CD4-positive, alpha-beta T cell treated with Interleukin-21 for 1 hour (primary cell): ENCODE measurements around the gene KIAA1586.
"Not testable (repeated sequence)": the region's sequence is repeated elsewhere in the genome, so short reads cannot be mapped to it uniquely, and the experiment has no call there.

ENCODE experiments used
- DNase-seq: peaks from one replicate; pipeline ENCODE4 v3.0.0-alpha.2; 2020

KIAA1586 gene

DNA sequence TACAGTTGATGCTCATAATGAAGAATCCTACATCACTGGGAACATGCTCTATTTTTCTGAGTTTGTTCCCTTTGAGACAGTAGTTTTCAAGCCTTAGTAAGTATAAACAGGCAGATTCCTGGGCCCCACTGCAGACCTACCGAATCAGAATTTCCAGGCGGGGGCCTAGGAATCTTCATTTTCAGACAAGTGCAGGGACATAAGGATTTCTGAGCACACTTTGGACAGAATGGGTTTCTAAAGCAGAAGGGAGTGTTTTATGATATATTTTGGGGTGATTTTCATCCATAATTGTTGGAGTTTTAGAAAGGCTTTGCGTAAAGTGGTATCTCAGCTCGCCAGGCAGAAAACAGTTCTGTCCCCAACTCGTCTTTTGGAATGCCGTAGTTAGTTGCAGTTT, 1.4 kb downstream of the KIAA1586 start:
- DNase-seq, result not testable (repeated sequence)

DNA sequence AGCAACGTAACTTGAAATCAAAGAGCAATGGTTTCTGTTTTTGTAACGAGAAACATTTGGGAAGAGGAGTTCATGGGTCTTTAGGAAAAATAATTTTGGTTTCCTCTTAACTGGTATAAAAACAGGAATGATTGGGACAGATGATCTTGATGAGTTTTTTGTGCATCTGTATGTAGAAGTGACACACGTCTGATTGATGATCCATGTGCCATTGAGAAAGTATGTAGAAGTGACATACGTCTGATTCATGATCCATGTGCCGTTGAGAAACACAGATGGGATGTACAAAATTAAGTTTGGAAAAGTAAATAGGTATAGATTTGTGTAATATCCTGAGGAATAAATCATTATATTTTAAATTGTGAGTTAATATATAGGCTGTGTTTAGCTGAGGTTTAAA, 2.1 kb downstream of the KIAA1586 start:
- no peak for DNase-seq

DNA sequence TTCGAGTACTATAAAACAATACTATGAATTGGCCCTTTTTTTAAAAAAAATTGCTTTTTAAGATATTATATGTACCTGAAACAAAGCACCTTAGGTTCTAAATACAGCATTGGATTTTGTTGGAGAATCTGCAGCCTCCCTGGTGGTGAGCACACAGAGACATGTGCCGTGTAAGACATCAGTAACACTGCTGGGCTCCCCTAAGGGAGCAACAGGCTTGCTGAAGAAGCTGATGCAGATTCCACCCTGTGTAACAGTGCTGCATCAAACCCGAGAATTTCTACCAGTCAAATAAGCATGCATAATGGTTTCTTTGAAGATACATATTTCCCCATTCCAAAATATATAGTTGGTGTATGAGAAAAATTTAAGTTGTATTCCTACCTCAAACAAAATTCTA, 17.4 kb downstream of the KIAA1586 start:
- no peak for DNase-seq

DNA sequence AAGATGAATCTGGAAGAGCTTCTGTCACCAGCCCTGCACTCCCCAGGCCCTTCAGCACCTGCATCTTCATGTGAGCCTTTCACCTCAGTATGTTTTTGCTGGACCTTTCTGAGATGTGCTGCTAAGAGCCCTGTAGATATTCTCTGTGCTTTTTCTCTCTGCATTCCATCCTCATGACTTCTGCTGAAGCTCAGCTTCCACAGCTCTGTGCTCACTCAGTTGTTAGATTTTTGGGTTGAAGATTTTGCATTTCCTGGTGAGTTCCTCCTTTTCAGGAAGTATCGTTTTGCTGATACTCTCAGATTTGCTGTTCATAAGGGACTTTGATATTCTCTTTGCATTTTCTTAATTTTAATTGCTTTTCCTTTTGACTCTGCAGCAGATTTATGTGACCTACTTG, 18.3 kb downstream of the KIAA1586 start:
- DNase-seq, result no peak

DNA sequence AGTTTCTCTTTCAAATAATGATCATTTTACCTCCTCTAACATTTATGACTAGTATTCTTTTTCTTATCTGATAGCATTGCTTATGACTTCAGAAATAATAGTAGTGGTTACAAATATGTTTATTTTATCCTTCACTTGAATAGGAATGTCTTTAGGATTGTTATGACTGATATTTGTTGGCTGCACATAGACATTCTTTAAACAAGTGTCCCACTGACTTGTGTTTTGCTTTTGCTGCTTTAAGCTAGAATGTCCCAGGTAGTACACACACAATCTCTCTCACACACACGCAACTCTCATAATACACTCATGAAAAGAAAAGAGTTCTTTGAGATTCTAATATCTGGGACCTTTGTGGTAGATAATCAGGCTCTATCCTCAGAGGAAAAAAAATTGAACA, 21.6 kb downstream of the KIAA1586 start:
- no peak for DNase-seq

DNA sequence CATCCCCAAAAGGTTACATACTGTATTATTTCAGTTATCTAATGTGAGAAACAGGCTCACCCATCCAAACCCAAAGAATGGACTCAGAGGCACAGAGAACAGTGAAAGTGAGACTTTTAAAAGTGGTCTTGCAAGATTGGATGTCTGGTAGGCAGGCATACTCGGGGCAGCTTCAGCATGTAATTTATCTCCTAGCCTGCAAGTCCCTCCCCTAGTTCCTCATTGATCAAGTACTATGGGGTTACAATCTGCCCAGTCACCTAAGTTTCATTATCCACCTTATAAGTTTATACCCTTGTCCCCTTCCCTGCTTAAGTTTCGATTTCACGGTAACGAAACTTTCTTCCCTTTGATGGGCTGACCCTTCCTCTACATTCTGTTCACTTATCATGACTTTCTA, 22.7 kb downstream of the KIAA1586 start:
- no peak for DNase-seq

DNA sequence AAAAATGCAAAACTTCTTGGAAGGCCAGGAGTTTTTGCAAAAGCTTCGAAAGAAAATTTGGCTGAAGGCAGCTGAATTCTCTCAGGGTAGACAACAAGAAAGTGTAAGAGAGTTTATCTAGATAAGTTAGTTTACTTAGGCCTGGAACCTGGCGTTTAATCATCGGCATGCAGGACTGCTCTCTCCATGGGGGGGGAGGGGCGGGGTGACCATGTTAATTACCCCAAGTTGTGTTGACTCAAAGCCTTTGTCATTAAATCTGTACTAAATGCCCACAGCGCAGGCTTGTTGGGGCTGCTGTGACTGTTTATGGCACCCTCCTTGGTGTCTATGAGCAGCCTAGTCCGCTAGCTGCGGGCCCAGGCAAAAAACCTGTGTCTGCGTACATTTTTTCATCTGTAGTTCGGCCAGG, 23.4 kb downstream of the KIAA1586 start:
- DNase-seq, result no peak

DNA sequence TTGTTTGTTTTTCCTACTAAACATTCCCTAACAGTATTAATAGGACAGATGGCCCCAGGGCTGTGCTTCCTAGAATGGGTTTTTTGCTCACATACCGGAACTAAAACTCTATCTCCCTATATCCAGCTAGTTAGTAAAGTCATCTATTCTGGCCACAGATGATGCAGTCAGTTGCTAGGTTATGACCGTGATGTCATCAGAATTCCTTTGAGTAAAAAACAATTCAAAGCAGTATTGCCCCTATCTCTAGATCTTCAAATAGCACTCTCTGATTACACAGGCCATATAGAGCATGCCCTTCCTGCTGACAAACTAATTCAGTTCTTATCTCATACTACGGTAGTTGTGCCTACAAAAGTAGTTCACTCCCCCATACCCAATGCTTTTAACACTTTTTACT, 25.6 kb downstream of the KIAA1586 start:
- no peak for DNase-seq

DNA sequence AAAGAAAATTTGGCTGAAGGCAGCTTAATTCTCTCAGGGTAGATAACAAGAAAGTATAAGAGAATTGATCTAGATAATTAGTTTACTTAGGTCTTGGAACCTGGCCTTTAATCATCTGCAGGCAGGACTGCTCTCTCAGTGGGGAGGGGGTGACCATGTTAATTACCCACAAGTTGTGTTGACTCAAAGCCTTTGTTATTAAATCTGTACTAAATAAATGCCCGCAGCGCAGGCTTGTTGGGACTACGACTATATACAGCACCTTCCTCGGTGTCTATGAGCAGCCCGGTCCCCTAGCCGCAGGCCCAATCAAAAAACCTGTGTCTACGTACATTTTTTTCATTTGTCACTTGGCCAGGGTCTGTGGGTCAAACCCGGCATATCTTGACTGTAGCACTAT, 27.9 kb downstream of the KIAA1586 start:
- no peak for DNase-seq

DNA sequence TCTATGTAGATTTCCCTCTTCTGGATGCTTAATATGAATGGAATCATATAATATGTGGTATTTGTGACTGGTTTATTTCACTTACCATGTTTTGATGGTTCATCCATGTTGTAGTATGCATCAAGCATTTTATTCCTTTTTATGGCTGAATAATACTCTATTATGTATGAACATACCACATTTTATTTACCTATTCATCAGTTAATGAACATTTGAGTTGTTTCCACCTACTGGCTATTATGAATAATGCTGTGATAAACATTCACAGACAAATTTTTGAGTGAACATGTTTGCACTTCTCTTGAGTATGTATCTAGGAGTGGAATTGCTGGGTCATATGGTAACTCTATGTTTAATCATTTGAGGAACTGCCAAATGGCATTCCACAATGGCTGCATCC, 28.6 kb downstream of the KIAA1586 start:
- no peak for DNase-seq

DNA sequence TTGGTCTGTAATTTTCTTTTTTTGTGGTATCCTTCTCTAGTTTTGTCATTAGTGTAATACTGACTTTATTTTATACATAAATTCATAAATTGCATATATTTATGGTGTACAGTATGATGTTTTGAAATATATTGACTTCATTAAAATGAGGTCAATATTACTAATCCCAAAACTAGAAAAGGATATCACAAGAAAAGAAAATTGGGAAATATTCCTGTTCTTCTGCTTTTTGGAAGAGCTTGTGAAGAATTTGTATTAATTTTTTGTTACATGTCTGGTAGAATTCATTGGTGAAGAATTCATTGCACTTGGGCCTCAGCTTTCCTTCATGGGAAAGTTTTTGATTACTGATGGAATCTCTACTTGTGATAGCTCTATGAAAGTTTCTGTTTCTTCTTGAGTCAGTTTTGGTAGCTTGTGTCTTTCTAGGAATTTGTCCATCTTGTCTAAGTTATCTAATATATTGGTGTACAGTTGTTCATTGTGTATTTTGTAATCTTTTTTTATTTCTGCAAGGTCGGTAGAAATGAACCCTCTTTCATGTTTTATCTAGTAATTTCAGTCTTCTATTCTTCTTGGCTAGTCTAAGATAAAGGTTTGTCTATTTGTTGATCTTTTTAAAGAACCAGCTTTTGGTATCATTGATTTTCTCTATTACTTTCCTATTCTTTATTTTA, 32.2 kb downstream of the KIAA1586 start:
- no peak for DNase-seq

DNA sequence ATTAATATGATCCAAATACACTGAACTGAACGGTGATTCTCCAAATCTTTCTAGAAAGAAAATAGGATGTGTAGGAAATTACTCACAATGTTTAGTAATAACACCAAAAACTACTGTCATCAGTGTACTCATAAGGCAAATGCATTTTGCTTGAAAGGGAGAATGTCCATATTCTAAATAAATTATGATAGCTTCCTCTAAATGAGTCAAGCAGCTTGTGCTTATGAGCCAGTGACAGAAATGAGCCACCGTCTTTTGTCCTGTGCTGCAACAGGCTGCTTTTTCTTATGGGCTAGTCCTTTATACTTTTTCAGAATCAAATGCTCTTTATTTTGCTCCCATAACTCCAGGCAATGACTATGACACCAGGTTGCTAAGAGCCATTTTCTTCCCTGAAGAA, 39.0 kb downstream of the KIAA1586 start:
- DNase-seq, result no peak

DNA sequence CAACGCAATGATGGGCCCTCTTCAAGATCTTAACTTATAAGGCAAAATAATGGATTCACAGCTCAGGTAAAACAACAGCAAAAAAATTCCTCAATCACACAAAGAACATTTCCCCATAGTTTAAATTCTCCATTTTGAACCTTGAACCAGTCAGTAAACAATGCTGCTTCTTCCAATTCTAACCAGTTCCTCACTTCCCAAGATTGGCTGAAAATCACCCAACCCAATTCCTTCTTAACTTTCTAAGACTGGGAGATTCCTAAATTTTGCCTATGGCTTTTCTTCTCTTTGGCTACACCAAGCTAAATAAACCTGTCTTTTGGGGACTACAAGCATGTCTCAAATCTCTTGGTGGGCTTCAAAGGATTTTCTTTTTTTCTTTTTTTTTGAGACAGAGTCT, 40.4 kb downstream of the KIAA1586 start:
- DNase-seq, result no peak

DNA sequence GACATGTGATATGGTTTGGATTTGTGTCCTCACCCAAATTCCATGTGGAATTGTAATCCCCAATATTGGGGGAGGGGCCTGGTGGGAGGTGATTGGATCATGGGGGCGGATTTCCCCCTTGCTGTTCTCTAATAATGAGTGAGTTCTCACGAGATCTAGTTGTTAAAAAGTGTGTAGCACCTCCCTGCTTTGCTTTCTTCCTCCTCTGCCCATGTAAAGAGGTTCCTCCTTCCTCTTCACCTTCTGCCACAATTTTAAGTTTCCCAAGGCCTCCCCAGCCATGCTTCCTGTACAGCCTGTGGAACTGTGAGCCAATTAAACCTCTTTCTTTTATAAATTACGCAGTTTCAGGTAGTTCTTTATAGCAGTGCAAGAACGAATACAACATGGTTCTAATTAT, 41.4 kb downstream of the KIAA1586 start:
- no peak for DNase-seq

DNA sequence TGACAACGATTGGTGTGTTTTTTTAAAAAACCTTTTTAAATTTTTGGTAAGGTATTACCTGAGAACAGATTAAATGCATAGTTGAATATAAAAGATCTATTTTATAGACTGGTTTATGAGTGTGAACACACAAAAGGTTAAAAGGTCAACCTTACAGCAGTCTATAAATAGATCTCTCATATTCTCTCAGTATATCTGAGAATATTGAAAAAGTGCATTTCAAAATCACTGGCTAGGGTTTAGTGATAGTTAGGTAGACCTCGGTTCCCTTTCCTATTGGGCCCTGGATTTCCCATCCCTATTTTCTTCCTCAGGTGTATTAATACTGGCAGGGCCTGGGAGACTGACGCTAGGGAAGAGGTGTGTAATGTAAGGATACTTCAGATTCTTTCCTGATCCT, 42.8 kb downstream of the KIAA1586 start:
- no peak for DNase-seq

DNA sequence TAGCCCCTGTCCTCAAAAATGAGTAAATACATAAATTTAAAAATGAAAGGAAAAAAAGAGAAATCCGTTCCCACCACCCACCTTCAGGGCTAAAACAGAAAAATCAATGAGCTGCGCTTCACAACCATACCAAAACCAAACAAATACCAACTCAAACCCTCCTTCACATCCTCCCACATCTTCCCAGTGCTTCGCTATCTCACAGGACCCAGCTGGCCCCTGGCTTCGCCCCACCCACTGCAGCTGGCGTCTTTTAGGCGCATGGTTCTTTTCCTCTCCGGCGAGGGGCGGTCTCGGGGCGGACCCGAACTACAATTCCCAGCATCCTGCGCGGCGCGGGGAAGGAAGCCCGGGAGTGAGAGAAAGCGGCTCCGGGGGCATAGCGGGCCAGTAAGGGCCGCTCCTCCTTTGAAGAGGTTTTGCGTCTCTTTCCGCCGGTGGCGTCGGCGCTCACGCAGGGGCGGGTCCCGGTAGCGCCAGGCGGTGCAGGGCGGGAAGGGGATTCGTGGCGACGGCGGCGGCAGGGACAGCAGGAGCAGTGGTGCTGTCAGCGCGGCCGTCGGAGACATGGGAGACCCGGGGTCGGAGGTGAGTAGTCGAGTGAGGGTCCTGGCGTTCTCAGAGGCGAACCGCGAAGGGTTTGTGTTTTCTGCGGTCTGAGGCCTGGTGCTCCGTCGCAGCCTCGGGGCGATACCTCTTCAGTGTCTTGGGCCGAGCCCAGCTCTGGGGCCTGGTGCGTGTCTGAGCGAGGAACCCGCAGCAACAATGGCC, 43.4 kb downstream of the KIAA1586 start, which contains the start of gene ZNF451:
Gene ZNF451, plus strand, starts transcription at position 502 of the 771 bp plus-strand sequence. Its CDS starts 66 bp downstream, at position 568.
- peak; percentile 97 for DNase-seq

DNA sequence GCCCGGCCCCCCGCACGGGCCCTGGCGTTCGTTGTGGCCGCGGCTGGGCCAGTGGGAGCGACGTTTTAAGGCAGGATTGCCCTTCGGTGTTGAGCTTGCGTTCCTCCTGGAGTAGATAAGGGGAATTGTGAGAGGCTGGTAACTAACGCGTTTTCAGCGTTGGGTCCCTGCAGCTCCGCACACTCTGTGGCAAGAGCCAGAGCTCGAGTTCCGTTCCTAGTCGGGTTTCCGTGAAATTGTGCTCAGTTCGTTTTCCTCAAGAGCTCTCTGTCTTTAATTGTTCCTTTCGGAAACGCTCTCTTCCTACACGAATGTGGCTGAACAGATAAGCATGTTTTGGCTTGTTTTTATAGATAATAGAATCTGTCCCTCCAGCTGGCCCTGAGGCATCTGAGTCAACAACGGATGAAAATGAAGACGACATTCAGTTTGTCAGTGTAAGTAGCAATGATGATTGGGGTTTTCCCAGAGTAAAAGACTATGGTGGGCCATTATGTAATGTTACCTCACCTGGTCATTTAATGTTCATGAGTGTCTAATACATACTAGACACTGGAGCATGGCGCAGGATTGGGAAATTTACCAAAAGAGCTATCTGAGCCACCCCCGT, 44.1 kb downstream of the KIAA1586 start:
- not testable (repeated sequence) for DNase-seq

DNA sequence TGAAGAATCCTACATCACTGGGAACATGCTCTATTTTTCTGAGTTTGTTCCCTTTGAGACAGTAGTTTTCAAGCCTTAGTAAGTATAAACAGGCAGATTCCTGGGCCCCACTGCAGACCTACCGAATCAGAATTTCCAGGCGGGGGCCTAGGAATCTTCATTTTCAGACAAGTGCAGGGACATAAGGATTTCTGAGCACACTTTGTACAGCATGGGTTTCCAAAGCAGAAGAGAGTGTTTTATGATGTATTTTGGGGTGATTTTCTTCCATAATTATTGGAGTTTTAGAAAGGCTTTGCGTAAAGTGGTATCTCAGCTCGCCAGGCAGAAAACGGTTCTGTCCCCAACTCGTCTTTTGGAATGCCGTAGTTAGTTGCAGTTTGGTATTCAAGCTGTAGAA, 44.9 kb downstream of the KIAA1586 start:
- not testable (repeated sequence) for DNase-seq

DNA sequence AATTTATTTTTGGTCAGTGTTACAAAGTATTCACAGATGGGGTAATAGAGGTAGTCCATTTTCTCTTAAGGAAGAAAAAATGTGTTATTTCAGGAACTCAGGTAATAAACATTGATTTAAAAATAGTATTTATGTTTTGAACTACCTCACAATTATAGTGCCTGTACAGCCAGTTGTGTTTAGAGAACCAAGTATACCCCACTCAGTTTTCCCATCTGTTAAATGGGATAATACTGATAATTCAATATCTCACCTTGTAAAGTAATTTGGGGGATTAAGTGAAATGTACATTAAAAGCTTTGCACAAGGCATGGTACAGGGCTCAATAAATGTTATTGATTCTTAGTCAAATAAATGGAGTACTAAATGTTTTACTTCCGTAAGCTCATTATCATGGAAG, 48.2 kb downstream of the KIAA1586 start:
- DNase-seq, result no peak

DNA sequence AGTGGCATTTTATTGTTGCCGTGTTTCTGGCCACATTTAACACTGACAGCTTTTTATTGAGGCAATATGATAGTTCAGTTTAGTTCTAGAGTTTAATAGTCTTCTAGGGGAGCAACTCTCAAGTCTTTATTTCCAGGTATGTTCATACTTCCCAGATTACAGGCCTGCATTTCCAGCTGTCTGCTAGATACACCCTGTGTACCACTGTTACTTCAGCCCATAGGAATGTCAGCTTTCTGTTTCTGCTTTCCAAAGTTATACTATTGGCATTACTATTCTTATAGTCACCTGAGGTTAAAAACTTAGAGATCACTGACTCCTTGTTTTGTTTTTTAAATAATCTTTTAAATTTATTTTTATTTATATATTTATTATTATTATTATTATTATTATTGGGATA, 51.1 kb downstream of the KIAA1586 start:
- no peak for DNase-seq

DNA sequence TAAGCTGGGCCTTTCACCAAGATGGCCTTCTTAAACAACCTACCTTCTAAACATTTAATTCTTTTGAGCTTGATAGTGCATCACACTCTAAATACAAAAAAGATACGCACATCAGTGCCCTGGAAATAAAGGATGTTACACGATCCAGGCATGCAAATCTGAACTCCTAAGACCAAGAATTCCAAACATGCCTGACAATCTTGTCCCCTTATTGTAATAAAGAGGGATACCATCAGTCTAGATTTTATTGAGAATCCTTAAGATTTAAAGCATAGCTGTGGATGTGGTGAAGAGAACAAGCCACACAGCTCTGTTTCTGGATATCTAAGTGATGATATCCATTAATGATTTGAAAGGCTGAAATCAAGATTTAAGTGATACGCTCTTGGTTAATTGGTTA, 56.5 kb downstream of the KIAA1586 start:
- no peak for DNase-seq

DNA sequence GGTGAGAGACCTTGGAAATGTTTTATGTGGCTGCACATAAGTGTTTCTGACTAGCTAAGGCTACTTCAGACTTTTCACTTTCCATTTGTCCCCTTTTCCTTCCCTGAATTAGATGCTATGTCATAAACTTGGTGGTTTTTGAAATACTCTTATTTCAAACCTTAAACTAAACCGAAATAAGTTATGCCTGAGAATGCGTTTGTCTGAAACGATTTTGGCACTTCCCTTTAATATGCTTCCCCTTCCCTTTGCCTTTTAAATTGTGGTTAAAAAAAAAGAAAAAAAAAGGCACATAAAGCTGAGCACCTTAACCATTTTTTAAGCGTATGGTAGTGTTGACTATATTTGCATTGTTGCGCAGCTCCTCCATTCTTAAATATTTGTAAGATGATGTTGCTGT, 57.8 kb downstream of the KIAA1586 start:
- DNase-seq, result no peak
